Naive thymus-derived CD4-positive, alpha-beta T cell (primary cell): ENCODE results near the gene CPT1C. TPM values are rescaled to one million over a fixed set of nuclear protein-coding genes. Genes with fewer than 3 reads are reported as not detected.

ENCODE experiments used
- ATAC-seq: fragments of 150-1000 bp; cut with Tn5 transposase; 2 replicates; pipeline ENCODE4 v1.10.0; 2021; ENCODE audit warnings: mild to moderate bottlenecking, moderate library complexity
- CTCF ChIA-PET: fragments of 350-600 bp; sonication (Branson Sonifier 250); formaldehyde crosslinking; loops from one replicate; lab custom pipeline; 2021; ENCODE audit warnings: antibody characterized with exemption; lab: Charles Lee
- POLR2A ChIA-PET: fragments of 350-600 bp; sonication (Branson Sonifier 250); formaldehyde crosslinking; loops from one replicate; lab custom pipeline; 2021; ENCODE audit warnings: antibody characterized with exemption, inconsistent platforms; lab: Charles Lee
- DNase-seq, 9 donors: peaks; one replicate each; pipeline versions ENCODE4 v3.0.0 to v3.0.0-alpha.2; 2020 to 2022; ENCODE audit warnings: mixed read lengths in 1 of 9
- H3K27ac ChIP-seq: one replicate; pipeline ENCODE4 v1.7.0; 2013; ENCODE audit warnings: mild to moderate bottlenecking, low read depth, low read length, moderate library complexity
- H3K27me3 ChIP-seq, 2 donors: one replicate each; pipeline ENCODE4 v1.7.0; 2013; ENCODE audit warnings: low read length in 2 of 2, mild to moderate bottlenecking in 2 of 2, moderate library complexity in 2 of 2; ENCODE audit not compliant: control insufficient read depth in 2 of 2, insufficient read depth in 2 of 2
- H3K36me3 ChIP-seq, 3 experiments: 1 replicate in 2 of 3; 2 replicates in 1 of 3; pipeline ENCODE4 v1.7.0; 2013; ENCODE audit warnings: low read length in 3 of 3, mild to moderate bottlenecking in 3 of 3, moderate library complexity in 1 of 3; ENCODE audit not compliant: insufficient read depth in 3 of 3, control insufficient read depth in 2 of 3
- H3K4me1 ChIP-seq, 2 donors: one replicate each; pipeline ENCODE4 v1.7.0; 2013; ENCODE audit warnings: low read length in 2 of 2, mild to moderate bottlenecking in 2 of 2, moderate library complexity in 1 of 2; ENCODE audit not compliant: control insufficient read depth in 2 of 2, insufficient read depth in 2 of 2
- H3K4me3 ChIP-seq: 2 replicates; pipeline ENCODE4 v1.7.0; 2013; ENCODE audit warnings: mild to moderate bottlenecking, low read length
- H3K9me3 ChIP-seq, 3 experiments: 1 replicate in 2 of 3; 2 replicates in 1 of 3; pipeline ENCODE4 v1.7.0; 2013; ENCODE audit warnings: low read length in 3 of 3; ENCODE audit not compliant: control insufficient read depth in 2 of 3
- H3K27ac Mint-ChIP-seq, 9 donors: one replicate each; pipeline ENCODE4 v1.8.0; 2020 to 2022; ENCODE audit warnings: mixed read lengths in 9 of 9, mild to moderate bottlenecking in 8 of 9, moderate library complexity in 5 of 9, inconsistent platforms in 2 of 9
- H3K27me3 Mint-ChIP-seq, 5 donors: one replicate each; pipeline ENCODE4 v1.8.0; 2021 to 2022; ENCODE audit warnings: mixed read lengths in 5 of 5, mild to moderate bottlenecking in 1 of 5
- H3K36me3 Mint-ChIP-seq, 5 donors: one replicate each; pipeline ENCODE4 v1.8.0; 2020 to 2022; ENCODE audit warnings: mixed read lengths in 5 of 5, mild to moderate bottlenecking in 3 of 5, inconsistent platforms in 1 of 5
- H3K4me1 Mint-ChIP-seq, 7 donors: one replicate each; pipeline ENCODE4 v1.8.0; 2020 to 2022; ENCODE audit warnings: mixed read lengths in 7 of 7, mild to moderate bottlenecking in 3 of 7, inconsistent platforms in 1 of 7
- H3K4me3 Mint-ChIP-seq, 10 donors: one replicate each; pipeline ENCODE4 v1.8.0; 2020 to 2022; ENCODE audit warnings: mild to moderate bottlenecking in 10 of 10, mixed read lengths in 10 of 10, moderate library complexity in 6 of 10, inconsistent platforms in 2 of 10
- H3K9me3 Mint-ChIP-seq, 11 donors: one replicate each; pipeline ENCODE4 v1.8.0; 2020 to 2022; ENCODE audit warnings: mixed read lengths in 11 of 11, mild to moderate bottlenecking in 4 of 11, inconsistent platforms in 1 of 11, moderate library complexity in 1 of 11
- intact Hi-C, 2 donors: fragments of 100-400 bp; cut with micrococcal nuclease; formaldehyde crosslinking; loops; one replicate each; pipeline ENCODE4 v1.15.1; 2023
- polyA plus RNA-seq, 2 donors: library from polyadenylated mRNA; unstranded; fragments of 300-500 nt; fragmentation: Illumina TruSeq; gene quantifications; one replicate each; pipeline ENCODE4 v1.2.3, GENCODE V29; 2021
- total RNA-seq, 6 experiments: library from RNA in 5 of 6; stranded (reverse) in 5 of 6; gene quantifications; 1 replicate in 5 of 6; 2 replicates in 1 of 6; pipeline ENCODE4 v1.2.3 and lab custom pipeline; 2021 to 2026

CPT1C gene
- total and polyA plus RNA-seq, 7 experiments from 2014 or later: 0.96 to 6.0 (median 1.6) TPM; not detected in 1

DNA sequence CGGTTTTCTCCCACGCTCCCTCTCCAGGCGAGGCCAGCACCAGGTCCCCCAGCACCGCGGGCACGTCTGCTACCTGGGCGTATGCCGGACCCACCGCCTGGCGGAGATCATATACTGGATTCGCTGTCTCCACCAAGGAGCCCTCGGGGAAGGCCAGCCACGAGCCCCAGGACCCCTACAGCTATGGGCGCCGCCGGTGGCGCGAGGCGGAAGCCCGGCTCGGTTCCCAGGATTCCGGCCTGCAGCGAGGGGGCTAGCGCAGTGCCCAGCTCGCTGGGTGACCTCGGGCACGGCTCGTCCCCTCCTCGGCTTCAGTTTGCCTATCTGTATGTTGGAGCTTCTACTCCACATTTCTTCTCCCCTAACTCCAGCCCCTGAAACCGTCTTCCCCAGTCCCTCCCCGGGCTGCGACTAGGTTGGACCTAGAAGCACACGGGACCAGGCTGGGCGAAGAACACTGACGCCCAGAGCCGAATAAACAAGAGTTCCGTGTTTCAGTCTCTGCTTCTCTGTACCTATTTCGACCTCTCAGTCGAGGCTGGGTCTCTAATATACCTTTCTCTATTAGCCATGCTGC lies 749 bp upstream of the CPT1C start:
- intact Hi-C loops: loop anchor here (1.0 to 5.0 kb wide), 4 partner anchors 10 to 77 kb away; partner anchors contain the start of gene AP2A1 (in 2 of the 2)
- peak; percentile 33 for ATAC-seq
- Mint-ChIP-seq H3K9me3 (peaks cover 0 to 3% (median 0%) of the 10 kb centered on the region in 11 donors), H3K27me3 (peaks cover 5 to 15% (median 9%) of the 10 kb centered on the region in 5 donors), H3K4me3 (peak overlapping the region; percentile 82 to 98 (median 86)), H3K27ac (peak overlapping the region in 7 of 9 donors; percentile 6 to 84 (median 44)), H3K4me1 (peaks cover 19 to 38% (median 25%) of the 10 kb centered on the region in 7 donors), H3K36me3 (peaks cover 0 to 7% (median 5%) of the 10 kb centered on the region in 5 donors)
- H3K27me3 ChIP-seq: no peaks in the 10 kb centered on the region
- H3K9me3 ChIP-seq: no peaks in the 10 kb centered on the region
- CTCF ChIA-PET: interaction anchor here (0.6 to 1.3 kb wide), 3 partner anchors 12 to 389 kb away, joined by 4 to 7 read pairs (median 5); no protein-coding TSS in a partner anchor
- H3K36me3 ChIP-seq: peaks cover 0 to 27% (median 0%) of the 10 kb centered on the region in 3 experiments
- peak overlapping the region; percentile 44 for H3K27ac ChIP-seq
- POLR2A ChIA-PET: interaction anchor here (0.6 to 1.2 kb wide), 4 partner anchors 10 to 900 kb away, joined by 3 to 4 read pairs (median 3); partner anchors contain the start of gene RRAS
- no peak for DNase-seq
- H3K4me1 ChIP-seq: peaks cover 4 to 12% of the 10 kb centered on the region in 2 donors
- H3K4me3 ChIP-seq: peak overlapping the region; percentile 45

DNA sequence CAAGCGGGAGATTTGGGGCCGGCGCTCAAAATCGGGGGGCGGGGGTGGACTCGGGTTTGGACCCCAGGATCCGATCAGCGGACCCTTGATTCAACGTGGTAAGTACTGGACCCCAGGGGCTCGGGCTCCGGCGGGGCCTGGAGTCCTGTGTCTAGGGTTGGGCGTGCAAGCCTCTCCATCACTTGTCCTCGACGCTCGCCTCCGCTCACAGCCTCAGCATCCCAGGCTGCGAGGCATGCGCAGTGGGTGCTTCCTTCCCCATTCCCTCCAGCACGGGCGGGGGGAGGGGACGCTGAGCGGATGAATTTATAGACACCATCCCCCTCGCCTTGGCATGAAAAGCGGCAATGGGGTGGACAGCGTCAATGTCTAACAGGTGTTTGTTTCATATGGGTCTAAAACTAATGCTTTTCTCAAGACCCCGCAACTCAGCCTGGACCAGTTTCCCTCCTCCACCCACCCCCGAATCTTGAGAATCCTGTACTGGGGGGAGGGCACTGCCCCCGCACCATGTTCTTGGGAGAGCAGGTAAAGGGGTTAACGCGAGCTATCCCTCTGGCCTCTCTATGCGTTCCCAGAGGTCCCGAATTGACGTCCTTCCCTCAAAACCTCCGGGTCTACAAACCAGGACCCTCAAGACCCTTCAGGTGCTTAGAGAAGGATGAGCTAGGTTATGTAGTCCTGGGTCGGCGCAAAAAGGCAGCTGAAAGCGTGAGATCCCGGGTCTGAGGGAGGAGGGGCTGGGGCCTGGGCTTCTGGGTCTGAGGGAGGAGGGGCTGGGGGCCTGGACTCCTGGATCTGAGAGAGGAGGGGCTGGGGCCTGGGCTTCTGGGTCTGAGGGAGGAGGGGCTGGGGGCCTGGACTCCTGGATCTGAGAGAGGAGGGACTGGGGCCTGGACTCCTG lies 579 bp downstream of the CPT1C start:
- H3K4me1 Mint-ChIP-seq: peaks cover 19 to 38% (median 25%) of the 10 kb centered on the region in 7 donors
- ATAC-seq: peak; percentile 24
- CTCF ChIA-PET: interaction anchor here (0.6 to 1.3 kb wide), 3 partner anchors 11 to 390 kb away, joined by 3 to 7 read pairs (median 5); no protein-coding TSS in a partner anchor
- Histone ChIP-seq H3K9me3 (no peaks in the 10 kb centered on the region), H3K27me3 (no peaks in the 10 kb centered on the region), H3K27ac (no peak overlapping the region), H3K4me3 (peak overlapping the region; percentile 45), H3K36me3 (peaks cover 0 to 14% (median 0%) of the 10 kb centered on the region in 3 experiments), H3K4me1 (peaks cover 4 to 12% of the 10 kb centered on the region in 2 donors)
- POLR2A ChIA-PET: interaction anchor here (0.5 to 0.7 kb wide), 2 partner anchors 182 to 239 kb away, joined by 3 read pairs; no protein-coding TSS in a partner anchor
- peak overlapping the region; percentile 82 to 98 (median 86) for H3K4me3 Mint-ChIP-seq
- peaks cover 5 to 15% (median 9%) of the 10 kb centered on the region in 5 donors for H3K27me3 Mint-ChIP-seq
- peaks cover 0 to 3% (median 0%) of the 10 kb centered on the region in 11 donors for H3K9me3 Mint-ChIP-seq
- H3K27ac Mint-ChIP-seq: peak overlapping the region in 7 of 9 donors; percentile 34 to 84 (median 45)
- intact Hi-C loops: loop anchor here (2.0 to 5.0 kb wide), 3 partner anchors 25 to 76 kb away; partner anchors contain the start of gene AP2A1 (in 2 of the 2)
- peaks cover 0 to 3% (median 0%) of the 10 kb centered on the region in 5 donors for H3K36me3 Mint-ChIP-seq
- no peak for DNase-seq

DNA sequence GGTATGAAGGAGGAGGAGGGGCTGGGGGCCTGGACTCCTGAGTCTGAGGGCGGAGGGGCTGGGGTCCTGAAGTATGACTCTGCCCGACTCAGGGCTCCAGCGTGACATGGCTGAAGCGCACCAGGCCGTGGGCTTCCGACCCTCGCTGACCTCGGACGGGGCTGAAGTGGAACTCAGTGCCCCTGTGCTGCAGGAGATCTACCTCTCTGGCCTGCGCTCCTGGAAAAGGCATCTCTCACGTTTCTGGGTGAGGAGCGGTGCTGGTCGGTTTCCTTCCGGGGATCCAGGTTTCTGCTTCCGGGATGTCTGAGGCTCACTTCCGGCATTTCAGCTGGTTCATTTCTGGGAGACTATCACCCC lies 1.2 kb downstream of the CPT1C start:
- peak overlapping the region in 7 of 10 donors; percentile 12 to 98 (median 38) for H3K4me3 Mint-ChIP-seq
- ChIA-PET POLR2A (no interaction called here), CTCF (no interaction called here)

DNA sequence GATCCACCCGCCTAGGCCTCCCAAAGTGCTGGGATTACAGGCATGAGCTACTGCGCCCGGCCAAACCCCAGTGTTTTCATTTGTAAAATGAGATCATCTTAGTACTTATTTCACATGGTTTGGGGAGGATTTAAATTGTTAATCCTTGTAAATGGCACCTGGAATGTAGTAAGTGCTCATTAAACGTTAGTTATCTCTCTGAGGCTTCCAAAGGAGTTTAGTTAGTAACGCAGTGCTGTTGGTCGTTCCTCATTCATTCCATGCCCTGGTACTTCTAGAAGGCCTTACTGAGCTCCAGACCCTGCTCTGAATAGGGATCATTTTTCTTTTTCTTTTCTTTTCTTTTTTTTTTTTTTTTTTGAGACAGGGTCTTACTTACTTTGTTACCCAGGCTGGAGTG lies 5.2 kb downstream of the CPT1C start:
- CTCF ChIA-PET: no interaction called here

More for the DNA sequence above, 1.2 kb downstream of the CPT1C start:
- Mint-ChIP-seq H3K4me1 (peaks cover 19 to 38% (median 25%) of the 10 kb centered on the region in 7 donors), H3K27ac (no peak overlapping the region), H3K36me3 (peaks cover 0 to 3% (median 0%) of the 10 kb centered on the region in 5 donors), H3K9me3 (peaks cover 0 to 3% (median 0%) of the 10 kb centered on the region in 11 donors), H3K27me3 (peaks cover 5 to 15% (median 9%) of the 10 kb centered on the region in 5 donors)
- H3K4me1 ChIP-seq: peaks cover 4 to 12% of the 10 kb centered on the region in 2 donors
- DNase-seq: no peak
- ATAC-seq: no peak
- no peak overlapping the region for H3K4me3 ChIP-seq
- H3K27ac ChIP-seq: no peak overlapping the region
- H3K36me3 ChIP-seq: peaks cover 0 to 10% (median 0%) of the 10 kb centered on the region in 3 experiments
- intact Hi-C loops: loop anchor here in 1 of 2 donors (5.0 kb wide), 1 partner anchor 75 kb away; the partner anchor contains the start of gene AP2A1
- no peaks in the 10 kb centered on the region for H3K27me3 ChIP-seq
- no peaks in the 10 kb centered on the region for H3K9me3 ChIP-seq

DNA sequence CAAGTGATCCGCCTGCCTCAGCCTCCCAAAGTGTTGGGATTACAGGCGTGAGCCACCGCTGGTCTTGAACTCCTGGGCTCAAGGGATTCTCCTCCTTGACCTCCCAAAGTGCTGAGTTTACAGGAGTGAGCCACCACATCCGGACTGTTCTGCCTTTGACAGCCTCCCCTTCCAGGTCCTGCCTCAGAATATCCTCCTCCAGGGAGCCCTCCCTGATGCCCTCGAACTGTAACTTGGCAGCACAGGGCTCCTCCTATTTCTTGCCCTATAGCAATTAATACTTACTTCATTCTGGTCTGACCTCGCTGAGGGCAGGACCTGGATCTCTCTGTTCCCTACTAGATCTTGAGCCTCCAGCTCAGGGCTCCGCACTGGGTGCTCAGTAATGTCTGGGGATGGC lies 5.9 kb downstream of the CPT1C start:
- peaks cover 0 to 6% (median 3%) of the 10 kb centered on the region in 7 donors for H3K4me1 Mint-ChIP-seq
- CTCF ChIA-PET: no interaction called here
- no peak for ATAC-seq
- no peaks in the 10 kb centered on the region for H3K36me3 ChIP-seq
- peaks cover 0 to 5% (median 0%) of the 10 kb centered on the region in 5 donors for H3K27me3 Mint-ChIP-seq
- no peak overlapping the region for H3K4me3 ChIP-seq
- peaks cover 0 to 2% (median 0%) of the 10 kb centered on the region in 11 donors for H3K9me3 Mint-ChIP-seq
- H3K4me1 ChIP-seq: no peaks in the 10 kb centered on the region
- H3K36me3 Mint-ChIP-seq: no peaks in the 10 kb centered on the region
- no peak for DNase-seq
- no peak overlapping the region for H3K27ac ChIP-seq
- intact Hi-C loops: no loop called here
- H3K27me3 ChIP-seq: no peaks in the 10 kb centered on the region
- no peak overlapping the region for H3K4me3 Mint-ChIP-seq
- H3K9me3 ChIP-seq: no peaks in the 10 kb centered on the region
- no peak overlapping the region for H3K27ac Mint-ChIP-seq
- POLR2A ChIA-PET: no interaction called here

More for the DNA sequence above, 5.2 kb downstream of the CPT1C start:
- H3K4me3 ChIP-seq: no peak overlapping the region
- Mint-ChIP-seq H3K27ac (no peak overlapping the region), H3K4me1 (peaks cover 3 to 11% (median 6%) of the 10 kb centered on the region in 7 donors), H3K4me3 (no peak overlapping the region), H3K9me3 (peaks cover 0 to 2% (median 0%) of the 10 kb centered on the region in 11 donors), H3K27me3 (peaks cover 0 to 6% (median 0%) of the 10 kb centered on the region in 5 donors), H3K36me3 (no peaks in the 10 kb centered on the region)
- no peak overlapping the region for H3K27ac ChIP-seq
- no peaks in the 10 kb centered on the region for H3K9me3 ChIP-seq
- intact Hi-C loops: no loop called here
- DNase-seq: no peak
- H3K27me3 ChIP-seq: no peaks in the 10 kb centered on the region
- H3K4me1 ChIP-seq: peaks cover 0 to under 1% of the 10 kb centered on the region in 2 donors
- no peaks in the 10 kb centered on the region for H3K36me3 ChIP-seq
- ATAC-seq: no peak
- POLR2A ChIA-PET: no interaction called here

DNA sequence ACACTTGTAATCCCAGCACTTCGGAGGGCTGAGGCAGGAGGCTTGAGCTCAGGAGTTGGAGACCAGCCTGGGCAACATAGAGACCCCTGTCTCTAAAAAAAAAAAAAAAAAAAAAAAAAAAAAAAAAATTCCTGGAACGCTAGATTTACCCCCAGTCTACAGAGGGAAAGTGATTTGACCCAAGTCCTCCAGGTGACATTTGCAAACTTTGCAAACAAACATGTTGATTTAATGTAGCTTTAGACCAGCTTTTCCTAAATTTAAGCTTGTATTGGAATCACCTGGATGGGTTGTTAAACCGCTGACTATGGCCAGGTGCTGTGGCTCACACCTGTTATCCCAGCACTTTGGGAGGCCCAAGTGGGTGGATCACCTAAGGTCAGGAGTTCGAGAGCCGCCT lies 8.4 kb downstream of the CPT1C start:
- H3K27me3 ChIP-seq: no peaks in the 10 kb centered on the region
- no peak overlapping the region for H3K27ac ChIP-seq
- no peak overlapping the region for H3K4me3 Mint-ChIP-seq
- no peaks in the 10 kb centered on the region for H3K9me3 Mint-ChIP-seq
- ATAC-seq: no peak
- no peaks in the 10 kb centered on the region for H3K9me3 ChIP-seq
- no peaks in the 10 kb centered on the region for H3K4me1 ChIP-seq
- H3K36me3 ChIP-seq: no peaks in the 10 kb centered on the region
- H3K36me3 Mint-ChIP-seq: no peaks in the 10 kb centered on the region
- POLR2A ChIA-PET: interaction anchor here (0.5 to 1.8 kb wide), 4 partner anchors 9 to 1850 kb away, joined by 3 to 6 read pairs (median 4); no protein-coding TSS in a partner anchor
- no peak overlapping the region for H3K27ac Mint-ChIP-seq
- CTCF ChIA-PET: interaction anchor here (1.0 kb wide), 1 partner anchor 16 kb away, joined by 3 read pairs; no protein-coding TSS in a partner anchor
- intact Hi-C loops: no loop called here
- no peak overlapping the region for H3K4me3 ChIP-seq
- DNase-seq: no peak
- no peaks in the 10 kb centered on the region for H3K27me3 Mint-ChIP-seq
- H3K4me1 Mint-ChIP-seq: peaks cover 0 to 4% (median 0%) of the 10 kb centered on the region in 7 donors
